ENCODE data around the gene IFT172. TPM values are rescaled to one million over a fixed set of nuclear protein-coding genes. Genes with fewer than 3 reads are reported as not detected.
"Not testable (repeated sequence)": the region's sequence is repeated elsewhere in the genome, so short reads cannot be mapped to it uniquely, and the experiment has no call there.

Gene IFT172
- 9.1 and 10.5 TPM in 2 replicates for total RNA-seq (2014; rRNA removed; shearing (Covaris generic))
- polyA plus RNA-seq (2015; cell fraction: cytosol; rRNA removed), result 5.6 and 6.3 TPM in 2 replicates
- polyA plus RNA-seq (2015; cell fraction: nucleus; rRNA removed), result 33.5 and 36.5 TPM in 2 replicates

GRCh38 chr2:27489498-27490397, at the start of gene IFT172:
IFT172 (minus strand) TSS chr2:27489743; CDS start chr2:27489653, 90 bp downstream.
- DNase-seq (ENCODE audit: low read depth), result peak; percentile 97

- not testable (repeated sequence) for DNase-seq (ENCODE audit: low read depth)
Observed at GRCh38 chr2:27538839-27539450, 49.4 kb upstream of the IFT172 start.

DNA sequence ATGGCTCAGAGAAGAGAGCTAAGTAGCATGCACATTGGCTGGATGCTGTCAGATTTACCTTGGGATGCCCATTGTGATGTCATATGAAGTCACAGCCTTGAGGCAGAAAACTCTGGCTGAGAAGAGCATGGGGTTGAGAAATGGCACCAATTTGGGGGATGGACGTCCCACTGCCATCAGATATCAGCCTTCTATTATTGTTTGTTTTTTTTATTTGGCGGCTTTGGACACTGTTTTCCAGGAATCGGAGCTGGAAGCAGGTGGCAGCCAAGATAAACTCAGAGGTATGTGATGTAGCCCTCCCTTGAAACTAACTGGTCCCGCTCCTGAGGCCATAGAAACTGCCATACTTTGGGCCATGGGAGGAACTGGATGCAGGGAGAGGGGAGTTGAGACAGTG, 47.7 kb upstream of the IFT172 start:
- DNase-seq (ENCODE audit: low read depth), result no peak

GRCh38 chr2:27531983-27532382, 42.4 kb upstream of the IFT172 start:
- DNase-seq (ENCODE audit: low read depth), result no peak

GRCh38 chr2:27527182-27527581, 37.6 kb upstream of the IFT172 start:
- peak; percentile 19 for DNase-seq (ENCODE audit: low read depth)

DNA sequence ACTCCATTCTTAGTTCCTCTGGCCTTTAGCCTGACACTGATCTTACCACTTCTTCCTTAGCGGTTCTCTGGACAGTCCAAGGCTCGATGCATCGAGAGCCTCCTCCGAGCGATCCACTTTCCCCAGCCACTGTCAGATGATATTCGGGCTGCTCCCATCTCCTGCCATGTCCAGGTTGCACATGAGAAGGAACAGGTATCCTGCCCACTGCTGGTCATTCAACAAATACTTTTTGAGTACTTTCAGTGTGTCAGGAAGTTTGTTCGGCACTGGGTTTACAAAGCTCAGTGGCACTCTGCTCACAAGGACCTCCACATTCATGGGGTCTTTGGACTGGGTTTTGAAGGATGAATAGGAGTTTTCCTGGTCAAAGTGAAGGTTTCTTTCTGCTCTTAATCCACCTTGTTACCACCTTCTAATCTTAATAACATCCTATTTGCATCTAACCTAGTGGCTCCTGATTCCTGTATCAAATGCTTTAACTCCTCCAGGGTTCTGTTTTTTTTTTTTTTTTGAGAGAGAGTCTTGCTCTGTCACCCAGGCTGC, 32.9 kb upstream of the IFT172 start:
- DNase-seq (ENCODE audit: low read depth), result no peak

- DNase-seq (ENCODE audit: low read depth), result no peak
Observed at GRCh38 chr2:27520316-27520715, 30.8 kb upstream of the IFT172 start.

DNA sequence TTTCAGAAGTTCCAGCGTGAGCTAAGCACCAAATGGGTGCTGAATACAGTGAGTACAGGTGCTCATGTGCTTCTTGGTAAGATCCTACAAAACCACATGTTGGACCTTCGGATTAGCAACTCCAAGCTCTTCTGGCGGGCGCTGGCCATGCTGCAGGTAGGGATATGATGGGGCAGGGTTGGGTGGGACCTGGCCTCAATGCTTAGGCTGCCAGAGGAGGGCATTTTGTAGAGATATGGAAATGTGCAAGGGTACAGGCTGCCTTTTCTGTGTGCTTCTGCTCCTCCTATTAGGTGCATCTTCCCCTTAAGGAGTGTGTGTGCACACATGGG, 29.2 kb upstream of the IFT172 start:
- no peak for DNase-seq (ENCODE audit: low read depth)

- no peak for DNase-seq (ENCODE audit: low read depth)
Observed at GRCh38 chr2:27518113-27518781, 28.7 kb upstream of the IFT172 start.

DNA sequence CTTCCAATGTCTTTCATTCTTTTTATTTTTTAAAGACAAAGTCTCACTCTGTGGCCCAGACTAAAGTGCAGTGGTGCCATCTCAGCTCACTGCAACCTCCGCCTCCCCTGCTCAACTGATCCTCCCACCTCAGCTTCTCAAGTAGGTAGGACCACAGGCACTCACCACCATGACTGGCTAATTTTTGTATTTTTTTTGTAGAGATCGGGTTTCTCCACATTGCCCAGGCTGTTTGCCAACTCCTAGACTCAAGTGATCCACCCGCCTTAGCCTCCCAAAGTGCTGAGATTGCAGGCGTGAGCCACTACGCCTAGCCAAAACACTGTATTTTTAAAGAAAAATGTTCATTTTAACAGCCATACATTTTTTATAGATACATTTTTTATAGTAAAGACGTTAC, 19.8 kb upstream of the IFT172 start:
- DNase-seq (ENCODE audit: low read depth), result peak; percentile 52

DNA sequence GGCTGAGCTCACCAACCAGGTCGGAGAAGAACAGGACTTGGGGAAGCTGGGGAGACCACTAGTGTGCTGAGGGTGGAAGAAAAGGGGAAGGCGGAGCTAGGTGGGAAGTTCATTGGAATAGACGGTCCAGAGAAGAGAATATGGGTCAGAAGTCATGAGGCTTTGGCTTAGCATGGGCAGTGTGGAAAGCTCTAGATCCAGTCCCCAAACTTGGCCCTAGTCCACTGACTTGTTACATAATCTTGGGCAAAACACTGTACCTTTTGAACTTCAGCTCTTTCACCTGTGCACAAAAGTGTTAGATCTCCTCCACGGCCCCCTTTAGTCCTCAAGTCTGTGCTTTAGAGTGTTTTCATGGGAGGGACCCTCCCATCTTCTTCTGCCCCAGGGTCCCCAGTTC, 17.8 kb upstream of the IFT172 start:
- DNase-seq (ENCODE audit: low read depth), result no peak

GRCh38 chr2:27506587-27506986, 17.0 kb upstream of the IFT172 start:
- no peak for DNase-seq (ENCODE audit: low read depth)

GRCh38 chr2:27502142-27502541, 12.6 kb upstream of the IFT172 start:
- no peak for DNase-seq (ENCODE audit: low read depth)

DNA sequence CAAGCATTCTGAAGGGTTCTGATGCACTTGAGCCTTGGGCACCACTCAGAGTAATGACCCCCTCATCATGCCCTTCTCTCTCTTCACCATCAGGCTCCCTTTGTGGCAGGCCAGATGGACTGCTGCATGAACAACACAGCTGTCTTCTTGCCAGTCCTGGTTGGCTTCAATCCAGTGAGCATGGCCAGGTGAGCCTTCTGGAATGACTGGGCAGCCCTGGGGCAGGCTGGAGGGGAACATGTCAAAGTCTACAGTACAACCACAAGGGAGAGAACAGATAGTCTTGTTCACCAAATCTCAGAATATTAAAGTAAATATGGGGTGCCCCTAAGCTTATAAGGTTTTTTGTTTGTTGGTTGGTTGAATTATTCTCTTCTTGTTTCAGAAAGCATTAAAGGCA, 11.5 kb upstream of the IFT172 start:
- no peak for DNase-seq (ENCODE audit: low read depth)

DNA sequence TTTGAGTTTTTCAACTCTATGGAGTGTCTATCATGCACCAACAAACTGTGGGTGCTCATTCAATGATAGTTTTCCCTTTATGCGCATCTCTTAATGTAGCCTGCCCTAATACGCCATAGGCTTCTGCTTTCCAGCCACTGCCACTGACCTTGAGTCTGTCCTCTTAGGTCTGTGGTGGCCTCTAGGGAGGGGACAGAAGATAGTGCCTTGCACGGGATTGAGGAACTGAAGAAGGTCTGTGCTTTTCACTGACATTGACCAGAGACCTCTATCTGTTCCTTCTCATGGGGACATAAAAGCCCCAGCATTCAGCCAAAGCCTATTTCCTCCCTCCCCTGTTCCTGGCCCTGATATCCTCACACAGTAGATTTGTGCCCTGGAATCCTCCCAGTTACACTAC, 9.4 kb upstream of the IFT172 start:
- no peak for DNase-seq (ENCODE audit: low read depth)

GRCh38 chr2:27497288-27497627, 7.7 kb upstream of the IFT172 start:
- no peak for DNase-seq (ENCODE audit: low read depth)

DNA sequence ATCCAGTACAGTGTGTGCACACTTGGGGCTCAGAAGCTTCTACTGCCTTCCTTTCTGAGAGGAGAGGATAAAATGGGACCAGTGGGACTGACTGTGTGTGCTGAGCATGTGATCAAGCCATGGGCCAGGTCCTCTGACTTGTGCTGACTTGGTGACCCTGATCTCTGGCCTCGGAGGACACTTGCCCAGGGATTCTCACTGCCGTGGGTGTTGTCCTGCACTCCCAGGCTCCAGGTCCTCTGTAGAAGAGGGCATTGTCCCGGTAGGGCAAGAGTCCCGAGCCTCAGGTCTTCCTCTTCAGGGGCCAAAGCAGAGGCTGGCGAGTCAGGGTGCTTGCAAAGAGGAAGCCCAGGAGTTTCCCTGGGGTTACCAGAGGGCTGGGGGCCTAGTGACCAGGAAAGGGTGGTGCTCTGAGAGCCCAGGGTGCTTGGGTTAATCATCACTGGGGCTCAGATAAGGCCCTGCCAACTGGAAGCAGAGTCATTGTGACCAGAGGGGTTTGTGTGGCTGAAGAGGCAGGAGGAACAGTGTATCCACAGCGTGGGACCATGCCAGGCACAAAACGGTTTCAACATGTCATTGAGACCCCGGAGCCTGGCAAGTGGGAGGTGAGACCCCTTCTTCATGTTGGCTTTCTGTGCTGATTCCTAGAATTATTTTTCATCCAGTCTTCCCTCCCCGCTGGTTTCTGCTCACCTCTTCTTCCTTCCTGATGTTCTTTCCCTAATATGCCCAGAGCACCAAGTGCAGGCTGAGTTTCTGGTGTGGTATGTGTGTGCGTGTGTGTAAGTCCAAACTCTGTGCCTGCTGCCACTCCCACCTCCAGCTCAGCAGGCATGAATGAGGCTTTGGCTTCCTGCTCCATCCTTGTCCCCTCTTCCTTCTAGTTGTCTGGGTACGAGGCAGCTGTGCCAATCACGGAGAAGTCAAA, 7.1 kb upstream of the IFT172 start, which contains the start of gene GCKR:
Gene GCKR (plus strand): TSS at position 483 of the 931 bp plus-strand sequence. CDS start 66 bp downstream, at position 549.
- peak; percentile 34 for DNase-seq (ENCODE audit: low read depth)

DNA sequence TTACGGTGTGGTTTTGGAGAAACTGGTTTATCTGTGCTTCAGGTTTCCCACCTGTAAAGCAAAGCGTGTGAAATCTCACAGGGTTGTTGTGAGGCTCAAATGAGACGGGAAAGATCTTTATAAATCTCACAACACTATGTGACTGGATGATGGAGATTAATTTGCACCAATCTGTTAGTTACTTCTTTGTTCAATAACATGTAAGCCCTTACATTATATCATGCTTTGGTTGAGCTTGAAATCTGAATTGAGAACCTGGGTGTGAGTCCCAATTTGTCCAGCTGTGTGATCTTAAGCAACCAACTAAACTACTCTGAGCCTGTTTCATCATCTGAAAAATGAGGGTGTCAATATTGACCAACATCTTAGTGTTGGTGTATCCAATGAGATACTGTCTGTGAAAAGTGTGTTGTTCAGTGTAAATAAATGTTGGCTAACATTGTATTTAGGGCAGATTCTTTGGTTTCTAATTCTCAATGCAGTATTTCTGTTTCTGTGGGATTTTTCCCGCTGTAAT, 6.4 kb upstream of the IFT172 start:
- no peak for DNase-seq (ENCODE audit: low read depth)

DNA sequence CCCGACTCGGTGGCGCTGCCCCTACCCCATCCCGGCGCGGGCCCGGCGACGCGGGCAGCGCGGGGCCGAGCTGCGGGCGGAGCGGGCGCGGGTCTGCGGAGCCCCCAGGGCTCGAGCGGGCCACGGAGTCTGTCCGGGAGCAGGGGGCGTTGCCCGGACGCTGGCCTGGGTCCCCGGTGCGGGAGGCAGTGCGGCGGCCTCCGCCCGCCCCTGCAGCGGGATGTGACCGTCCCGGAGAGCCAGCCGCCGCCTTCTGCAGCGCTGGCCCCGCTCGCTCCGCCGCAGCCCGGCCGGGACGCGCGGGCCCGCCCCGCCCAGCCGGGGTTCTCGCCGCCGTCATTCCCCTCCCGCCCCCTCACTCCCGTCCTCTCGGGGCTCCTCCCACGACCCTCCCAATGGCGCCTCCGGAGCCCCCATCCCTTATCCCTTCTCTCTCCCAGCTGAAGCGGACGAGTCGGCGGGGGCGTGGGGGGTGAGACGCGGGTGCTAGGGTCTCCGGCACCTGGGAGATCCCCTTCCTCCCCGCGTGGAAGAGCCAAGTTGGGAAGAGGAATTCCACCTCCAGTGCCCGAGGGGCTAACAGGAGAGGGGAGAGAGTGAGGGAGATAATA, 5.5 kb upstream of the IFT172 start, which contains the start of gene FNDC4:
Gene FNDC4 (minus strand): TSS at position 257 of the 611 bp plus-strand sequence. CDS start 521 bp downstream, outside the sequence.
- no peak for DNase-seq (ENCODE audit: low read depth)
